ENCODE measurements around the gene GCC2. TPM values are rescaled to one million over a fixed set of nuclear protein-coding genes. Genes with fewer than 3 reads are reported as not detected.

The GCC2 gene
- polyA plus RNA-seq, 1 donor from 2014 or later = 23.6 TPM

DNA sequence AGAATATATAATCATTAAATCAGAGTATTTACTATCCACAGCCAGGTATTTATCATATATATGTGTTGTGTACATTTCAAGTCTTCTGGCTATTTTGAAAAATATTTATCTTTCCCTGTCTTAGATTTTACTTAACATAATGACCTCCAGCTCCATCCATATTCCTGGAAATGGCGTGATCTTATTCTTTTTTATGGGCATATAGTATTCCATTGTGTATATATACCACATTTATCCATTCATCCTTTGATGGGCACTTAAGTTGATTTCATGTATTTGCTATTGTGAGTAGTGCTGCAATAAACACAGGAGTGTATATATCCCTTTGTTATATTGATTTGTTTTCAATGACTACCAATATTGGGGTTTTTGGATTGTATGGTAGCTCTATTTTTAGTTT lies 6.6 kb downstream of the GCC2 start:
- H3K27me3 ChIP-seq (ENCODE audit: insufficient read depth, low read depth, low read length) = no peaks in the 10 kb centered on the region
- no peak overlapping the region for H3K9ac ChIP-seq (ENCODE audit: low read length)
- H3K4me2 ChIP-seq (ENCODE audit: low read length) = no peak overlapping the region
- no peaks in the 10 kb centered on the region for H3K9me2 ChIP-seq (ENCODE audit: insufficient read depth, low read length)
- no peaks in the 10 kb centered on the region for H3F3A ChIP-seq (ENCODE audit: insufficient read depth, low read length, poor library complexity, severe bottlenecking)
- H4K20me1 ChIP-seq (ENCODE audit: insufficient read depth) = no peaks in the 10 kb centered on the region
- peaks cover 21% of the 10 kb centered on the region for H3K36me3 ChIP-seq (ENCODE audit: insufficient read depth, low read length)
- H3K79me2 ChIP-seq (replicated peaks; ENCODE audit: insufficient read depth, low read length) = peaks cover 16% of the 10 kb centered on the region
- TF ChIP-seq POLR2AphosphoS5 (IDR thresholded peaks at IDR 0.05) (no peak), TAF1 (IDR thresholded peaks at IDR 0.05; ENCODE audit: low read depth) (no peak), EZH2 (IDR thresholded peaks at IDR 0.05; ENCODE audit: borderline replicate concordance, insufficient read depth, low read length, poor library complexity, severe bottlenecking) (no peak), MXI1 (conservative IDR thresholded peaks at IDR 0.05; ENCODE audit: poor library complexity, severe bottlenecking) (no peak), SMC3 (conservative IDR thresholded peaks at IDR 0.05; ENCODE audit: poor library complexity) (no peak), RAD21 (conservative IDR thresholded peaks at IDR 0.05) (no peak), EP300 (conservative IDR thresholded peaks at IDR 0.05; ENCODE audit: poor library complexity, severe bottlenecking) (no peak)
- TF ChIP-seq, protein P1, sequence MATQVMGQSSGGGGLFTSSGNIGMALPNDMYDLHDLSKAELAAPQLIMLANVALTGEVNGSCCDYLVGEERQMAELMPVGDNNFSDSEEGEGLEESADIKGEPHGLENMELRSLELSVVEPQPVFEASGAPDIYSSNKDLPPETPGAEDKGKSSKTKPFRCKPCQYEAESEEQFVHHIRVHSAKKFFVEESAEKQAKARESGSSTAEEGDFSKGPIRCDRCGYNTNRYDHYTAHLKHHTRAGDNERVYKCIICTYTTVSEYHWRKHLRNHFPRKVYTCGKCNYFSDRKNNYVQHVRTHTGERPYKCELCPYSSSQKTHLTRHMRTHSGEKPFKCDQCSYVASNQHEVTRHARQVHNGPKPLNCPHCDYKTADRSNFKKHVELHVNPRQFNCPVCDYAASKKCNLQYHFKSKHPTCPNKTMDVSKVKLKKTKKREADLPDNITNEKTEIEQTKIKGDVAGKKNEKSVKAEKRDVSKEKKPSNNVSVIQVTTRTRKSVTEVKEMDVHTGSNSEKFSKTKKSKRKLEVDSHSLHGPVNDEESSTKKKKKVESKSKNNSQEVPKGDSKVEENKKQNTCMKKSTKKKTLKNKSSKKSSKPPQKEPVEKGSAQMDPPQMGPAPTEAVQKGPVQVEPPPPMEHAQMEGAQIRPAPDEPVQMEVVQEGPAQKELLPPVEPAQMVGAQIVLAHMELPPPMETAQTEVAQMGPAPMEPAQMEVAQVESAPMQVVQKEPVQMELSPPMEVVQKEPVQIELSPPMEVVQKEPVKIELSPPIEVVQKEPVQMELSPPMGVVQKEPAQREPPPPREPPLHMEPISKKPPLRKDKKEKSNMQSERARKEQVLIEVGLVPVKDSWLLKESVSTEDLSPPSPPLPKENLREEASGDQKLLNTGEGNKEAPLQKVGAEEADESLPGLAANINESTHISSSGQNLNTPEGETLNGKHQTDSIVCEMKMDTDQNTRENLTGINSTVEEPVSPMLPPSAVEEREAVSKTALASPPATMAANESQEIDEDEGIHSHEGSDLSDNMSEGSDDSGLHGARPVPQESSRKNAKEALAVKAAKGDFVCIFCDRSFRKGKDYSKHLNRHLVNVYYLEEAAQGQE (IDR thresholded peaks at IDR 0.05; ENCODE audit: borderline replicate concordance) = no peak
- TF ChIP-seq, protein P2, sequence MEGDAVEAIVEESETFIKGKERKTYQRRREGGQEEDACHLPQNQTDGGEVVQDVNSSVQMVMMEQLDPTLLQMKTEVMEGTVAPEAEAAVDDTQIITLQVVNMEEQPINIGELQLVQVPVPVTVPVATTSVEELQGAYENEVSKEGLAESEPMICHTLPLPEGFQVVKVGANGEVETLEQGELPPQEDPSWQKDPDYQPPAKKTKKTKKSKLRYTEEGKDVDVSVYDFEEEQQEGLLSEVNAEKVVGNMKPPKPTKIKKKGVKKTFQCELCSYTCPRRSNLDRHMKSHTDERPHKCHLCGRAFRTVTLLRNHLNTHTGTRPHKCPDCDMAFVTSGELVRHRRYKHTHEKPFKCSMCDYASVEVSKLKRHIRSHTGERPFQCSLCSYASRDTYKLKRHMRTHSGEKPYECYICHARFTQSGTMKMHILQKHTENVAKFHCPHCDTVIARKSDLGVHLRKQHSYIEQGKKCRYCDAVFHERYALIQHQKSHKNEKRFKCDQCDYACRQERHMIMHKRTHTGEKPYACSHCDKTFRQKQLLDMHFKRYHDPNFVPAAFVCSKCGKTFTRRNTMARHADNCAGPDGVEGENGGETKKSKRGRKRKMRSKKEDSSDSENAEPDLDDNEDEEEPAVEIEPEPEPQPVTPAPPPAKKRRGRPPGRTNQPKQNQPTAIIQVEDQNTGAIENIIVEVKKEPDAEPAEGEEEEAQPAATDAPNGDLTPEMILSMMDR (IDR thresholded peaks at IDR 0.05; ENCODE audit: poor library complexity, severe bottlenecking) = no peak
- no peak overlapping the region for H2AFZ ChIP-seq (ENCODE audit: low read depth, low read length)
- H3K27ac ChIP-seq (ENCODE audit: low read length) = no peak overlapping the region
- no peak overlapping the region for H3K4me3 ChIP-seq (ENCODE audit: low read length)
- H3K9me3 ChIP-seq (ENCODE audit: low read length) = no peaks in the 10 kb centered on the region

DNA sequence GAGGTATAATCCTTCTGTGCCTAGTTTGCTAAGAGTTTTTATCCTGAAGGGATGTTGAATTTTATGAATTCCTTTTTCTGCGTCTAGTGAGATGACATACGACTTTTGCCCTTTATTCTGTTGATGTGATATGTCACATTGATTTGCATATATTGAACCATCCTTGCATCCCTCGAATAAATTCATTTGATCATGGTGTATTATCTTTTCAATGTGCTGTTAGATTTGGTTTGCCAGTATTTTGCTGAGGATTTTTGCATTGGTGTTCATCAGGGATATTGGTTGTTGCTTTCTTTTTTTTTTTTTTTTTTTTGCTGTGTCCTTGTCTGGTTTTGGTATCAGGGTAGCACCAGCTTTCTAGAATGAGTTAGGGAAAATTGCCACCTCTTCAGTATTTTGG lies 9.1 kb downstream of the GCC2 start:
- Histone ChIP-seq H3K79me2 (replicated peaks; ENCODE audit: insufficient read depth, low read length) (peaks cover 11% of the 10 kb centered on the region), H2AFZ (ENCODE audit: low read depth, low read length) (no peak overlapping the region), H3K4me2 (ENCODE audit: low read length) (no peak overlapping the region), H3K36me3 (ENCODE audit: insufficient read depth, low read length) (peaks cover 21% of the 10 kb centered on the region), H3K27ac (ENCODE audit: low read length) (no peak overlapping the region), H4K20me1 (ENCODE audit: insufficient read depth) (no peaks in the 10 kb centered on the region), H3F3A (ENCODE audit: insufficient read depth, low read length, poor library complexity, severe bottlenecking) (no peaks in the 10 kb centered on the region), H3K4me3 (ENCODE audit: low read length) (no peak overlapping the region), H3K9me2 (ENCODE audit: insufficient read depth, low read length) (no peaks in the 10 kb centered on the region), H3K9me3 (ENCODE audit: low read length) (no peaks in the 10 kb centered on the region), H3K27me3 (ENCODE audit: insufficient read depth, low read depth, low read length) (no peaks in the 10 kb centered on the region), H3K9ac (ENCODE audit: low read length) (no peak overlapping the region)
- no peak for TF ChIP-seq MXI1 (conservative IDR thresholded peaks at IDR 0.05; ENCODE audit: poor library complexity, severe bottlenecking)
- TF ChIP-seq, protein P2 (IDR thresholded peaks at IDR 0.05; ENCODE audit: poor library complexity, severe bottlenecking) = no peak
- no peak for TF ChIP-seq RAD21 (conservative IDR thresholded peaks at IDR 0.05)
- TF ChIP-seq SMC3 (conservative IDR thresholded peaks at IDR 0.05; ENCODE audit: poor library complexity) = no peak
- TF ChIP-seq, protein P1 (IDR thresholded peaks at IDR 0.05; ENCODE audit: borderline replicate concordance) = no peak

Measured in neural cell (in vitro differentiated cells).